Cardiac muscle cell (in vitro differentiated cells and primary cell): ENCODE measurements around the gene SEPTIN1. TPM values are rescaled to one million over a fixed set of nuclear protein-coding genes. Genes with fewer than 3 reads are reported as not detected.
"Not testable (repeated sequence)": the region's sequence is repeated elsewhere in the genome, so short reads cannot be mapped to it uniquely, and the experiment has no call there.

Source experiments
- DNase-seq, 2 donors: peaks; one replicate each; pipeline versions ENCODE4 v3.0.0 to v3.0.0-alpha.2; 2010 to 2017; ENCODE audit warnings: low read depth in 1 of 2, low spot score in 1 of 2
- H3K27ac ChIP-seq: fragments of 200-600 bp; sonication (generic); 2 replicates; pipeline ENCODE4 v1.5.1; 2016
- H3K27me3 ChIP-seq: fragments of 200-600 bp; sonication (generic); 2 replicates; pipeline ENCODE4 v1.6.0; 2016; ENCODE audit warnings: control low read depth
- H3K36me3 ChIP-seq: fragments of 200-600 bp; sonication (generic); 2 replicates; pipeline ENCODE4 v1.5.1; 2016; ENCODE audit warnings: control low read depth
- H3K4me1 ChIP-seq: fragments of 200-600 bp; sonication (generic); 2 replicates; pipeline ENCODE4 v1.8.1; 2017; ENCODE audit warnings: low read depth, mild to moderate bottlenecking, mixed run types
- H3K4me3 ChIP-seq: fragments of 200-600 bp; sonication (generic); 2 replicates; pipeline ENCODE4 v1.5.1; 2016; ENCODE audit warnings: mild to moderate bottlenecking
- H3K9me3 ChIP-seq: fragments of 200-600 bp; sonication (generic); 2 replicates; pipeline ENCODE4 v1.5.1; 2017; ENCODE audit warnings: low read depth, mild to moderate bottlenecking, control low read depth
- polyA plus RNA-seq: library from polyadenylated mRNA; unstranded; fragments of >200 nt; fragmentation: Nextera tagmentation; extraction: Ambion mirVana; gene quantifications from 2 replicates; pipeline ENCODE4 v1.2.1, GENCODE V29; 2016
- total RNA-seq: library from RNA; depleted of rRNA; stranded (reverse); fragments of >200 nt; gene quantifications from 2 replicates; pipeline ENCODE4 v1.2.3, GENCODE V29; 2016
- TF ChIP-seq, protein P1 (sequence below): IDR thresholded peaks from 2 replicates; pipeline ENCODE4 v1.5.1; 2012; ENCODE audit warnings: low read depth, mild to moderate bottlenecking, low read length

The SEPTIN1 gene
- total and polyA plus RNA-seq, 2 experiments from 2014 or later, result 0.95 to 11.9 TPM

DNA sequence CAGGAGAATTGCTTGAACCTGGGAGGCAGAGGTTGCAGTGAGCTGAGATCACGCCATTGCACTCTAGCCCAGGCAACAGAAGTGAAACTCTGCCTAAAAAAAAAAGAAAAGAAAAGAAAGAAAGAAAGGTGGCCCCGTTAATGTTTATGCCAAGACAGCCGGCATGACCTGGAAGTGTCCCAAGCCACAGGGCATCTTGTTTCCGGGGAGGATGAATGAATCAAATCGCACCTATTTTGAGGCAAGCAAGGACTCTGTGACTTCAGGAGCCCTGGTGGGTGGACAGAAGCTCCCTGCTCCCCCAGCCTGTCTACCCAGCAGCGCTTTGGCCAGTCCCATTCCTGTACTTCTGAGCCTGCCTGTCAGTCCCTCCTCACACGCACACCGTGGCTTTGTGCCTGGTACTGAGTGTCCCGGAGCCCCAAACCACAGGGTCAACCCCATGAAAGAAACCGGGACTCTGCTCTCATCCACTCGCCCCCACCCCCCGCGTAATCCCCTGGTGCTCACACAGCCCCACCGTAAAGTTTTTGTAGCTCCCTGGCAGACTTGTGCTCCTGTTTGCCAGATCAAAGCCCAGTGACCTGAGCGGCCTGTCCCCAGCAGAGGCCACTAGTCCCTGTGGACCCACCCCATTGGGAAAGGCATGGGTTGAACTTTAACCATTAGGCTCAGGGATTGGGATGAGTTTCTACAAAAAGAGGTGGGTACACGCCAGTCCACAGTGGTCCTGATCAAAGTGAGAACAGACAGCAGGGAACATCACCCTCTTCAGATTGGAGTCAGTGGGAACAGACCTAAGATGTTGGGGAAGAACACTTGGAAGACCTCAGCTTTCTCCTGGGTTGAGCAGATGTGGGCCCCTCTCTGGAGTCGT lies 46.5 kb downstream of the SEPTIN1 start:
- no peaks in the 10 kb centered on the region for H3K36me3 ChIP-seq
- H3K4me1 ChIP-seq, result no peaks in the 10 kb centered on the region
- no peaks in the 10 kb centered on the region for H3K9me3 ChIP-seq
- H3K4me3 ChIP-seq, result peak overlapping the region; percentile 78
- peak overlapping the region; percentile 88 for H3K27ac ChIP-seq
- no peaks in the 10 kb centered on the region for H3K27me3 ChIP-seq
- peak in 1 of 2 donors; percentile 41 for DNase-seq
- TF ChIP-seq, protein P1, sequence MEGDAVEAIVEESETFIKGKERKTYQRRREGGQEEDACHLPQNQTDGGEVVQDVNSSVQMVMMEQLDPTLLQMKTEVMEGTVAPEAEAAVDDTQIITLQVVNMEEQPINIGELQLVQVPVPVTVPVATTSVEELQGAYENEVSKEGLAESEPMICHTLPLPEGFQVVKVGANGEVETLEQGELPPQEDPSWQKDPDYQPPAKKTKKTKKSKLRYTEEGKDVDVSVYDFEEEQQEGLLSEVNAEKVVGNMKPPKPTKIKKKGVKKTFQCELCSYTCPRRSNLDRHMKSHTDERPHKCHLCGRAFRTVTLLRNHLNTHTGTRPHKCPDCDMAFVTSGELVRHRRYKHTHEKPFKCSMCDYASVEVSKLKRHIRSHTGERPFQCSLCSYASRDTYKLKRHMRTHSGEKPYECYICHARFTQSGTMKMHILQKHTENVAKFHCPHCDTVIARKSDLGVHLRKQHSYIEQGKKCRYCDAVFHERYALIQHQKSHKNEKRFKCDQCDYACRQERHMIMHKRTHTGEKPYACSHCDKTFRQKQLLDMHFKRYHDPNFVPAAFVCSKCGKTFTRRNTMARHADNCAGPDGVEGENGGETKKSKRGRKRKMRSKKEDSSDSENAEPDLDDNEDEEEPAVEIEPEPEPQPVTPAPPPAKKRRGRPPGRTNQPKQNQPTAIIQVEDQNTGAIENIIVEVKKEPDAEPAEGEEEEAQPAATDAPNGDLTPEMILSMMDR, result no peak

DNA sequence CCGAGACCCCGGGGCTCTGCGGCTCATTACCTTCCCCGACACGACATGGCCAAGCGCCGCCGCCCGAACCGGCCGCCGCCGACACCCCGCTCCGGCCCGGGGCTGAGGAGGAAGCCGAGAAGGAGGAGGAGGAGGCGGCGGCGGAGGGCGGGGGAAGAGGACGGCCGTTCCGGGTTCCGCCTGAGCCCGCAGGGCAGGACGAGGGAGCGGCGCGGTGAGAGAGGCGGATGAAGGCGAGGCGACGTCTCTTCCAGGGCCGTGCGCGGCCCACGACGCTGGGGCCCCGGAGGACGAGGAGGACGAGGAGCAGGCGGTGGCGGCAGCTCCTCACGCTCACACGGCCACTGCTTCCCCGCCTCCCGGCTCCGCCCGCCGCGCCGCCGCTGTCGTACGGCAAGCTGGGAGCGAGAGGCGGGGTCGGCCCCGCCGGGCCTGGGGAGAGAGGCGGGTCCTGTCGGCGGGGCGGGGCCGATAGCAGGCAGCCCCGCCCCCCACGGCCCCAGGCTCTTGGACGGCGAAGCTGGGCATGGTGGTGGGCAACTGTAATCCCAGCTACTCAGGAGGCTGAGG lies 47.2 kb downstream of the SEPTIN1 start:
- peak; percentile 83 to 88 for DNase-seq
- not testable (repeated sequence) for H3K9me3 ChIP-seq, H3K27me3 ChIP-seq, H3K36me3 ChIP-seq, H3K4me1 ChIP-seq
- H3K27ac ChIP-seq, result peak overlapping the region; percentile 88
- peak overlapping the region; percentile 78 for H3K4me3 ChIP-seq

DNA sequence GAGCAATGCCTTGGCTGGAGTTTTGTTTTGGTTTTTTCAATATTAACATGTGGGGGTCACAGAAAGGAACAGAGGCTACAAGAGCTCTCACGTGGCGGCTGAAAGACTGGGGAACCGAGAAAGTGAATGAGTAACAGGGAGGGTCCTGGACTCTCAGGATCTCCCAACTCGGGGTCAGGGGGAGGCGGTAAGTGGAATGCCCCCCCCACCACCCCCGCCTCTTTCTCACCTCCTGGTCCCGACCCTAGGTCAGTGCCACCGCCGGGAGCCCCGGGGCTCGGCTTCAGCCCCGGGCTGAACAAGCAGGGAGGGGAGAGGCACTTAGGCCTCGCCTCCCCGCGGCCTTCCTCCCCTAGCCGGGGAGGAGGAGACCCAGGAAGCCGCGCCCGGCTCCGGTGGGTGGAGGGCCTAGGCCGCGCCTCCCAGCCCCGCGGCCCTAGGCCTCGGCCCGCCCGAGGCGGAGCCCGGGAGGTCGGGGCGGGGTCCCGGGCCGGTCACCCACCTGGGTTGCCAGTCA lies 47.8 kb downstream of the SEPTIN1 start:
- not testable (repeated sequence) for H3K9me3 ChIP-seq, H3K4me1 ChIP-seq, H3K27me3 ChIP-seq, H3K36me3 ChIP-seq
- peak overlapping the region; percentile 78 for H3K4me3 ChIP-seq
- DNase-seq, result peak; percentile 85 to 86
- H3K27ac ChIP-seq, result peak overlapping the region; percentile 88

Other genes with a start within 250 kb of the SEPTIN1 start
- 0.92 and 3.2 TPM in 2 replicates for gene CORO1A, start 199.0 kb downstream of the SEPTIN1 start, total RNA-seq
- gene CORO1A, start 199.0 kb downstream of the SEPTIN1 start, polyA plus RNA-seq, result 2.0 and 3.4 TPM in 2 replicates
- 254 and 290 TPM in 2 replicates for gene BOLA2B, start 188.9 kb downstream of the SEPTIN1 start, total RNA-seq
- 89.4 and 146 TPM in 2 replicates for gene BOLA2B, start 188.9 kb downstream of the SEPTIN1 start, polyA plus RNA-seq
- gene SLX1A, start 188.7 kb downstream of the SEPTIN1 start, total RNA-seq, result 61.6 and 76.1 TPM in 2 replicates
- gene SLX1A, start 188.7 kb downstream of the SEPTIN1 start, polyA plus RNA-seq, result 67.3 and 85.1 TPM in 2 replicates
- 3.7 and 4.2 TPM in 2 replicates for gene SULT1A3, start 183.3 kb downstream of the SEPTIN1 start, total RNA-seq
- gene SULT1A3, start 183.3 kb downstream of the SEPTIN1 start, polyA plus RNA-seq, result 7.7 and 17.1 TPM in 2 replicates
- 0.07 and 3.2 TPM in 2 replicates for gene NPIPB13, start 134.1 kb downstream of the SEPTIN1 start, total RNA-seq
- 4.1 and 5.3 TPM in 2 replicates for gene NPIPB13, start 134.1 kb downstream of the SEPTIN1 start, polyA plus RNA-seq
- gene CD2BP2, start 27.3 kb downstream of the SEPTIN1 start, total RNA-seq, result 56.7 and 63.1 TPM in 2 replicates
- 47.2 TPM in 2 replicates for gene CD2BP2, start 27.3 kb downstream of the SEPTIN1 start, polyA plus RNA-seq
- 50.7 and 58.4 TPM in 2 replicates for gene TBC1D10B, start 12.1 kb downstream of the SEPTIN1 start, total RNA-seq
- gene TBC1D10B, start 12.1 kb downstream of the SEPTIN1 start, polyA plus RNA-seq, result 39.9 and 51.3 TPM in 2 replicates
- 1.5 TPM in 1 of 2 replicates, not detected in the other for gene MYL11, start 7.8 kb downstream of the SEPTIN1 start, total RNA-seq
- 0.69 and 5.5 TPM in 2 replicates for gene MYL11, start 7.8 kb downstream of the SEPTIN1 start, polyA plus RNA-seq
- gene ZNF48, start 12.9 kb upstream of the SEPTIN1 start, total RNA-seq, result 29.5 and 32.3 TPM in 2 replicates
- 12.5 and 20.8 TPM in 2 replicates for gene ZNF48, start 12.9 kb upstream of the SEPTIN1 start, polyA plus RNA-seq
- 29.1 and 31.5 TPM in 2 replicates for gene ZNF771, start 25.0 kb upstream of the SEPTIN1 start, total RNA-seq
- 26.5 and 36.1 TPM in 2 replicates for gene ZNF771, start 25.0 kb upstream of the SEPTIN1 start, polyA plus RNA-seq
- gene DCTPP1, start 47.5 kb upstream of the SEPTIN1 start, total RNA-seq, result 43.0 and 46.3 TPM in 2 replicates
- 77.0 and 85.2 TPM in 2 replicates for gene DCTPP1, start 47.5 kb upstream of the SEPTIN1 start, polyA plus RNA-seq
- gene SEPHS2, start 63.3 kb upstream of the SEPTIN1 start, total RNA-seq, result 14.0 and 19.6 TPM in 2 replicates
- 51.9 and 55.3 TPM in 2 replicates for gene SEPHS2, start 63.3 kb upstream of the SEPTIN1 start, polyA plus RNA-seq
- not detected in 2 replicates for gene ITGAL, start 90.2 kb upstream of the SEPTIN1 start, total RNA-seq
- gene ITGAL, start 90.2 kb upstream of the SEPTIN1 start, polyA plus RNA-seq, result 0.46 TPM in 1 of 2 replicates, not detected in the other
- gene ZNF768, start 144.0 kb upstream of the SEPTIN1 start, total RNA-seq, result 73.1 and 79.1 TPM in 2 replicates
- 19.4 and 31.0 TPM in 2 replicates for gene ZNF768, start 144.0 kb upstream of the SEPTIN1 start, polyA plus RNA-seq
- 16.2 and 17.7 TPM in 2 replicates for gene ZNF747, start 152.3 kb upstream of the SEPTIN1 start, total RNA-seq
- gene ZNF747, start 152.3 kb upstream of the SEPTIN1 start, polyA plus RNA-seq, result 12.7 and 17.5 TPM in 2 replicates
- 25.3 and 34.7 TPM in 2 replicates for gene ZNF764, start 175.8 kb upstream of the SEPTIN1 start, total RNA-seq
- 12.0 and 17.9 TPM in 2 replicates for gene ZNF764, start 175.8 kb upstream of the SEPTIN1 start, polyA plus RNA-seq
- gene ZNF688, start 189.2 kb upstream of the SEPTIN1 start, total RNA-seq, result 18.3 and 22.0 TPM in 2 replicates
- gene ZNF688, start 189.2 kb upstream of the SEPTIN1 start, polyA plus RNA-seq, result 12.4 and 25.0 TPM in 2 replicates
- 19.3 and 25.5 TPM in 2 replicates for gene ZNF785, start 203.1 kb upstream of the SEPTIN1 start, total RNA-seq
- gene ZNF785, start 203.1 kb upstream of the SEPTIN1 start, polyA plus RNA-seq, result 12.0 and 12.9 TPM in 2 replicates
- gene ZNF689, start 227.8 kb upstream of the SEPTIN1 start, total RNA-seq, result 19.4 and 19.5 TPM in 2 replicates
- 11.3 and 17.9 TPM in 2 replicates for gene ZNF689, start 227.8 kb upstream of the SEPTIN1 start, polyA plus RNA-seq